H1 (cell line): ENCODE measurements around the gene AGPAT3. TPM values are rescaled to one million over a fixed set of nuclear protein-coding genes. Genes with fewer than 3 reads are reported as not detected.

Source experiments
- BCL11A ChIP-seq, 2 experiments: IDR thresholded peaks; one replicate each; pipeline ENCODE4 v1.6.1; 2011; ENCODE audit warnings: low read depth in 2 of 2, low read length in 2 of 2, mild to moderate bottlenecking in 2 of 2
- BRCA1 ChIP-seq: IDR thresholded peaks from 2 replicates; pipeline ENCODE4 v1.6.1; 2012; ENCODE audit warnings: low read depth, low read length, improper control_type of control experiment
- CBX8 ChIP-seq: fragments of 300-800, 300-1000 bp; sonication (generic); IDR thresholded peaks from 2 replicates; pipeline ENCODE4 v1.7.1; 2016; ENCODE audit warnings: low read depth, low read length, borderline replicate concordance
- CREB1 ChIP-seq: IDR thresholded peaks from 2 replicates; pipeline ENCODE4 v1.6.1; 2012; ENCODE audit warnings: inconsistent platforms
- CTBP2 ChIP-seq: IDR thresholded peaks from 2 replicates; pipeline ENCODE4 v1.7.0; 2011; ENCODE audit warnings: borderline replicate concordance, mild to moderate bottlenecking, moderate library complexity, mixed read lengths, low read length; ENCODE audit not compliant: insufficient read depth, insufficient read length
- E2F6 ChIP-seq: IDR thresholded peaks from 2 replicates; pipeline ENCODE4 v1.6.1; 2012; ENCODE audit warnings: inconsistent platforms
- EGR1 ChIP-seq: IDR thresholded peaks from 2 replicates; pipeline ENCODE4 v1.6.1; 2011; ENCODE audit warnings: low read depth, low read length, borderline replicate concordance
- HDAC2 ChIP-seq, 2 experiments: fragments of 300-600 bp in 1 of 2; sonication (generic) in 1 of 2; IDR thresholded peaks; 2 replicates each; pipeline ENCODE4 v1.6.1; 2011 to 2012; ENCODE audit warnings: low read depth in 2 of 2, low read length in 2 of 2, mild to moderate bottlenecking in 2 of 2, moderate library complexity in 2 of 2, borderline replicate concordance in 1 of 2, inconsistent platforms in 1 of 2
- KDM1A ChIP-seq: fragments of 200-600, 300-600 bp; sonication (generic); IDR thresholded peaks from 2 replicates; pipeline ENCODE4 v1.7.1; 2016; ENCODE audit warnings: mild to moderate bottlenecking, low read length, borderline replicate concordance
- MAFK ChIP-seq: IDR thresholded peaks from 2 replicates; pipeline ENCODE4 v1.6.1; 2012; ENCODE audit warnings: low read depth, mild to moderate bottlenecking, improper control_type of control experiment, low read length
- MAX ChIP-seq: IDR thresholded peaks from 2 replicates; pipeline ENCODE4 v1.6.1; 2012; ENCODE audit warnings: inconsistent platforms
- POLR2A ChIP-seq, 2 experiments: IDR thresholded peaks; 1 replicate in 1 of 2; 2 replicates in 1 of 2; pipeline ENCODE4 v1.6.1; 2011; ENCODE audit warnings: low read depth in 2 of 2, low read length in 2 of 2, mild to moderate bottlenecking in 2 of 2; ENCODE audit errors: control extremely low read depth in 1 of 2
- POU5F1 ChIP-seq: IDR thresholded peaks from 2 replicates; pipeline ENCODE4 v1.6.1; 2011; ENCODE audit warnings: low read depth, mild to moderate bottlenecking, low read length, moderate library complexity
- RAD21 ChIP-seq, 2 experiments: IDR thresholded peaks in 1 of 2; conservative IDR thresholded peaks in 1 of 2; 2 replicates each; pipeline ENCODE4 v1.6.1; 2011; ENCODE audit warnings: low read depth in 2 of 2, low read length in 2 of 2, improper control_type of control experiment in 1 of 2, inconsistent platforms in 1 of 2, mild to moderate bottlenecking in 1 of 2, moderate library complexity in 1 of 2
- SAP30 ChIP-seq: fragments of 300-600 bp; sonication (generic); IDR thresholded peaks from 2 replicates; pipeline ENCODE4 v1.7.1; 2012; ENCODE audit warnings: low read length, moderate library complexity, mild to moderate bottlenecking, inconsistent platforms; ENCODE audit not compliant: insufficient read depth, insufficient replicate concordance
- SIX5 ChIP-seq: IDR thresholded peaks from 2 replicates; pipeline ENCODE4 v1.6.1; 2011; ENCODE audit warnings: mild to moderate bottlenecking, low read depth, low read length
- SP4 ChIP-seq: IDR thresholded peaks from 2 replicates; pipeline ENCODE4 v1.6.1; 2012; ENCODE audit warnings: low read length, inconsistent platforms
- SRF ChIP-seq: IDR thresholded peaks from 2 replicates; pipeline ENCODE4 v1.6.1; 2011; ENCODE audit warnings: mild to moderate bottlenecking, low read depth, low read length, moderate library complexity
- TEAD4 ChIP-seq: IDR thresholded peaks from 2 replicates; pipeline ENCODE4 v1.6.1; 2012; ENCODE audit warnings: low read depth, low read length, inconsistent platforms, mixed read lengths
- polyA plus RNA-seq, 7 experiments: library from polyadenylated mRNA; depleted of rRNA in 3 of 7; stranded (reverse) in 5 of 7; unstranded in 2 of 7; fragments of >200 nt in 5 of 7; fragments of 200-250 nt in 2 of 7; gene quantifications; 1 replicate in 5 of 7; 2 replicates in 1 of 7; 4 replicates in 1 of 7; pipeline versions ENCODE4 v1.2.1 to v1.2.3, GENCODE V29; 2011 to 2013; ENCODE audit warnings: missing spikeins in 2 of 7, mixed read lengths in 2 of 7
- total RNA-seq: library from RNA; stranded (reverse); fragmentation: NEBNext Ultra II Directional; extraction: Animal tissue kit (Norgen Biotek cat#: 25700); gene quantifications from 2 replicates; pipeline ENCODE4 v1.2.1, GENCODE V29; 2021
- TF ChIP-seq, protein P1 (sequence below): IDR thresholded peaks from 2 replicates; pipeline ENCODE4 v1.6.1; 2012; ENCODE audit warnings: low read length, inconsistent platforms
- TF ChIP-seq, protein P2 (sequence below): IDR thresholded peaks from 2 replicates; pipeline ENCODE4 v1.6.1; 2011; ENCODE audit warnings: low read depth, mild to moderate bottlenecking, low read length; ENCODE audit not compliant: insufficient read depth

Gene AGPAT3
- total and polyA plus RNA-seq, 2 of the 8 experiments (the other 6 are each of a cell fraction or from before 2014, with no cell fraction given), result 5.8 to 7.3 TPM

- TF ChIP-seq MAFK (no peak), CBX8 (no peak), HDAC2 (IDR thresholded peaks at IDR 0.05; ENCODE audit: borderline replicate concordance in 1 of 2, low read depth in 2 of 2, low read length in 2 of 2) (peak in 1 of 2 experiments; percentile 84; a peak in 1 of 4 replicates), SRF (peak; percentile 37; the same call in 1 of the 2 replicates), KDM1A (no peak), CREB1 (peak; percentile 52), SP4 (peak; percentile 54; the same call in 1 of the 2 replicates), MAX (peak; percentile 47; the same call in 1 of the 2 replicates), SIX5 (no peak), TEAD4 (0 out of 2 replicates have a peak, but pooled peaks have one; percentile 13), BCL11A (IDR thresholded peaks at IDR 0.05; ENCODE audit: low read depth in 2 of 2, low read length in 2 of 2) (no peak), E2F6 (no peak), POLR2A (IDR thresholded peaks at IDR 0.05; ENCODE audit: control extremely low read depth in 1 of 2, low read depth in 2 of 2, low read length in 2 of 2) (no peak), SAP30 (no peak), BRCA1 (no peak), EGR1 (peak; percentile 45), RAD21 (IDR thresholded peaks at IDR 0.05 in 1 of 2, conservative IDR thresholded peaks at IDR 0.05 in 1 of 2; ENCODE audit: low read depth in 2 of 2, low read length in 2 of 2) (peak; percentile 85 to 90), CTBP2 (no peak), POU5F1 (no peak)
- TF ChIP-seq, protein P1, sequence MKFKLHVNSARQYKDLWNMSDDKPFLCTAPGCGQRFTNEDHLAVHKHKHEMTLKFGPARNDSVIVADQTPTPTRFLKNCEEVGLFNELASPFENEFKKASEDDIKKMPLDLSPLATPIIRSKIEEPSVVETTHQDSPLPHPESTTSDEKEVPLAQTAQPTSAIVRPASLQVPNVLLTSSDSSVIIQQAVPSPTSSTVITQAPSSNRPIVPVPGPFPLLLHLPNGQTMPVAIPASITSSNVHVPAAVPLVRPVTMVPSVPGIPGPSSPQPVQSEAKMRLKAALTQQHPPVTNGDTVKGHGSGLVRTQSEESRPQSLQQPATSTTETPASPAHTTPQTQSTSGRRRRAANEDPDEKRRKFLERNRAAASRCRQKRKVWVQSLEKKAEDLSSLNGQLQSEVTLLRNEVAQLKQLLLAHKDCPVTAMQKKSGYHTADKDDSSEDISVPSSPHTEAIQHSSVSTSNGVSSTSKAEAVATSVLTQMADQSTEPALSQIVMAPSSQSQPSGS, result no peak
- TF ChIP-seq, protein P2, sequence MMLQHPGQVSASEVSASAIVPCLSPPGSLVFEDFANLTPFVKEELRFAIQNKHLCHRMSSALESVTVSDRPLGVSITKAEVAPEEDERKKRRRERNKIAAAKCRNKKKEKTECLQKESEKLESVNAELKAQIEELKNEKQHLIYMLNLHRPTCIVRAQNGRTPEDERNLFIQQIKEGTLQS, result peak; percentile 89
Observed at GRCh38 chr21:43938751-43939442, 73.9 kb downstream of the AGPAT3 start (continued).
